Gastrocnemius medialis (tissue), 4 donors: ENCODE measurements around the gene MGAT5. TPM values are rescaled to one million over a fixed set of nuclear protein-coding genes. Genes with fewer than 3 reads are reported as not detected.
A peak's percentile ranks its signal among the peaks of the same experiment; 100 is the strongest.

Source experiments
- ATAC-seq, 2 donors: fragments of 150-250 bp; one replicate each; pipeline ENCODE4 v1.9.1; 2016
- DNase-seq, 2 donors: peaks; one replicate each; pipeline ENCODE4 v3.0.0-alpha.2; 2019
- H3K27ac ChIP-seq, 4 donors: fragments of 200-600 bp; sonication (generic); 1 replicate in 1 of 4; 2 replicates in 3 of 4; pipeline ENCODE4 v1.5.1; 2016 to 2018; ENCODE audit warnings: mild to moderate bottlenecking in 2 of 4, moderate library complexity in 1 of 4
- H3K27me3 ChIP-seq, 3 donors: fragments of 200-600 bp; sonication (generic) in 2 of 3; 1 replicate in 1 of 3; 2 replicates in 2 of 3; pipeline versions ENCODE4 v1.5.1 to v1.6.0; 2016 to 2019; ENCODE audit warnings: mild to moderate bottlenecking in 1 of 3, moderate library complexity in 1 of 3
- H3K36me3 ChIP-seq, 2 donors: fragments of 200-600 bp; sonication (generic) in 1 of 2; one replicate each; pipeline ENCODE4 v1.5.1; 2017 to 2018
- H3K4me1 ChIP-seq, 2 donors: fragments of 200-600 bp; sonication (generic) in 1 of 2; one replicate each; pipeline ENCODE4 v1.5.1; 2016 to 2017; ENCODE audit warnings: mild to moderate bottlenecking in 2 of 2
- H3K4me3 ChIP-seq, 4 donors: fragments of 200-600 bp; sonication (generic) in 3 of 4; 1 replicate in 1 of 4; 2 replicates in 3 of 4; pipeline ENCODE4 v1.5.1; 2016 to 2019; ENCODE audit warnings: mild to moderate bottlenecking in 2 of 4
- H3K9me3 ChIP-seq, 3 donors: fragments of 200-600 bp; sonication (generic) in 2 of 3; 1 replicate in 1 of 3; 2 replicates in 2 of 3; pipeline ENCODE4 v1.5.1; 2016 to 2019
- CTCF ChIP-seq, 5 experiments: fragments of 450-650 bp in 3 of 5; fragments of 200-600 bp in 2 of 5; sonication (generic) in 2 of 5; IDR thresholded peaks in 4 of 5; conservative IDR thresholded peaks in 1 of 5; 1 replicate in 4 of 5; 2 replicates in 1 of 5; pipeline ENCODE4 v1.5.1; 2016 to 2019; ENCODE audit warnings: antibody characterized with exemption in 5 of 5, mild to moderate bottlenecking in 3 of 5, moderate library complexity in 3 of 5
- POLR2A ChIP-seq, 2 donors: fragments of 450-650 bp; IDR thresholded peaks; one replicate each; pipeline ENCODE4 v1.6.1; 2017; ENCODE audit warnings: antibody characterized with exemption in 2 of 2, mild to moderate bottlenecking in 2 of 2, moderate library complexity in 2 of 2
- in situ Hi-C, 4 donors: fragments of 200-750 bp; cut with MboI; loops; one replicate each; pipeline versions ENCODE4 v1.15.0 to v1.8.0; 2017; ENCODE audit warnings: low sequenced_read_pairs in 4 of 4
- intact Hi-C: fragments of 100-400 bp; cut with DNase I; formaldehyde crosslinking; loops from one replicate; pipeline ENCODE4 v1.15.1; 2023; ENCODE audit warnings: low total_unique reads
- total RNA-seq, 4 donors: library from RNA; depleted of rRNA; stranded (reverse); fragments of >200 nt; gene quantifications; one replicate each; pipeline versions ENCODE4 v1.1.0 to v1.2.3, GENCODE V29; 2016

MGAT5 gene
- total RNA-seq, 4 donors from 2014 or later = 3.0 to 4.9 (median 3.3) TPM

GRCh38 chr2:134207589-134208209 lies 46.2 kb upstream of the MGAT5 start:
- intact Hi-C loops (loop anchor here (5.0 to 10.0 kb wide), 2 partner anchors 90 to 323 kb away; no protein-coding TSS in a partner anchor), in situ Hi-C loops (no loop called here)
- no peaks in the 10 kb centered on the region for H3K27me3 ChIP-seq
- no peaks in the 10 kb centered on the region for H3K9me3 ChIP-seq
- no peak for DNase-seq
- H3K27ac ChIP-seq = no peak overlapping the region
- no peak for ATAC-seq
- peaks cover 4 to 8% of the 10 kb centered on the region in 2 donors for H3K4me1 ChIP-seq
- H3K4me3 ChIP-seq = no peak overlapping the region
- TF ChIP-seq CTCF (IDR thresholded peaks at IDR 0.05 in 4 of 5, conservative IDR thresholded peaks at IDR 0.05 in 1 of 5) = peak in 4 of 5 experiments; percentile 37 to 60 (median 56)
- TF ChIP-seq POLR2A (IDR thresholded peaks at IDR 0.05) = no peak
- H3K36me3 ChIP-seq = no peaks in the 10 kb centered on the region

GRCh38 chr2:134208825-134209224 lies 45.0 kb upstream of the MGAT5 start:
- H3K9me3 ChIP-seq = no peaks in the 10 kb centered on the region
- ATAC-seq (no peak), DNase-seq (peak in 1 of 2 donors; percentile 25)
- TF ChIP-seq POLR2A (IDR thresholded peaks at IDR 0.05) (no peak), CTCF (IDR thresholded peaks at IDR 0.05 in 4 of 5, conservative IDR thresholded peaks at IDR 0.05 in 1 of 5) (no peak)
- H3K4me3 ChIP-seq = no peak overlapping the region
- H3K27ac ChIP-seq = no peak overlapping the region
- H3K36me3 ChIP-seq = no peaks in the 10 kb centered on the region
- in situ Hi-C loops (no loop called here), intact Hi-C loops (loop anchor here (5.0 to 10.0 kb wide), 2 partner anchors 92 to 324 kb away; no protein-coding TSS in a partner anchor)
- peaks cover 4 to 8% of the 10 kb centered on the region in 2 donors for H3K4me1 ChIP-seq
- no peaks in the 10 kb centered on the region for H3K27me3 ChIP-seq

- Histone ChIP-seq H3K4me1 (no peaks in the 10 kb centered on the region), H3K36me3 (no peaks in the 10 kb centered on the region), H3K27me3 (no peaks in the 10 kb centered on the region), H3K4me3 (no peak overlapping the region), H3K9me3 (no peaks in the 10 kb centered on the region), H3K27ac (no peak overlapping the region)
- intact Hi-C loops (no loop called here), in situ Hi-C loops (no loop called here)
- no peak for DNase-seq
- TF ChIP-seq CTCF (IDR thresholded peaks at IDR 0.05 in 4 of 5, conservative IDR thresholded peaks at IDR 0.05 in 1 of 5) = no peak
- no peak for TF ChIP-seq POLR2A (IDR thresholded peaks at IDR 0.05)
- no peak for ATAC-seq
These were observed 41.1 kb upstream of the MGAT5 start for GRCh38 chr2:134212746-134213145.

- H3K4me3 ChIP-seq = no peak overlapping the region
- peaks cover 0 to 7% of the 10 kb centered on the region in 2 donors for H3K4me1 ChIP-seq
- intact Hi-C loops = no loop called here
- ATAC-seq (no peak), DNase-seq (no peak)
- H3K9me3 ChIP-seq = no peaks in the 10 kb centered on the region
- H3K27me3 ChIP-seq = no peaks in the 10 kb centered on the region
- TF ChIP-seq CTCF (IDR thresholded peaks at IDR 0.05 in 4 of 5, conservative IDR thresholded peaks at IDR 0.05 in 1 of 5) (no peak), POLR2A (IDR thresholded peaks at IDR 0.05) (no peak)
- in situ Hi-C loops = no loop called here
- no peaks in the 10 kb centered on the region for H3K36me3 ChIP-seq
- H3K27ac ChIP-seq = no peak overlapping the region
These were observed 37.6 kb upstream of the MGAT5 start for GRCh38 chr2:134216152-134216829.
